GM06990 (cell line): ENCODE data around the gene ENOX1.

Experiments used
- DNase-seq: peaks from one replicate; pipeline ENCODE4 v3.0.0-alpha.2; 2011; ENCODE audit not compliant: insufficient read length; ENCODE audit errors: extremely low read depth
- H3K27me3 ChIP-seq: replicated peaks from 2 replicates; pipeline ENCODE4 v1.6.0; 2011; ENCODE audit warnings: low read length; ENCODE audit not compliant: control insufficient read depth, insufficient read depth
- H3K36me3 ChIP-seq: 2 replicates; pipeline ENCODE4 v1.5.1; 2011; ENCODE audit warnings: low read length; ENCODE audit not compliant: control insufficient read depth, insufficient read depth
- H3K4me3 ChIP-seq: replicated peaks from 2 replicates; pipeline ENCODE4 v1.5.1; 2011; ENCODE audit warnings: low read depth, mild to moderate bottlenecking, control low read depth, low read length
- TF ChIP-seq, protein P1 (sequence below): IDR thresholded peaks from 2 replicates; pipeline ENCODE4 v1.5.1; 2011; ENCODE audit warnings: low read length, control low read depth, mild to moderate bottlenecking, inconsistent platforms; ENCODE audit not compliant: insufficient read depth, poor library complexity, severe bottlenecking

Gene ENOX1

DNA sequence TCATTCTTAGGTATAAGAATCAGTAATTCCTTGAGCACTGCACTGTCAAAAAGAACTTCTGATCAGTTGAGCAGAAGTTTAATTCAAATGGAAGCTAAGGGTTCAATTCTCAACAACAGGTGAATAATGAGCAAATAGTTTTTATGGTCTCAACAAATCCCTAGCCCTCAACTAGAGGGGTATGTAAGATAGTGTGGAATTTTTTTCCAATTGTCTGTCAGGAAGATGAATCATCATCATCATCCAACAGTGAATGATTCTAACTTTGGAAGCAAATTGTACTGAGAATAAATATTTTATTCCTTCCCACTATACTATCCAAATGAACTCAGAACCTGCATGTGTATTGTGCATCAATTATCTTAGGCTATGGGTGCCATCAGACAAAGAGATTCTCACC, 372.7 kb downstream of the ENOX1 start:
- TF ChIP-seq, protein P1, sequence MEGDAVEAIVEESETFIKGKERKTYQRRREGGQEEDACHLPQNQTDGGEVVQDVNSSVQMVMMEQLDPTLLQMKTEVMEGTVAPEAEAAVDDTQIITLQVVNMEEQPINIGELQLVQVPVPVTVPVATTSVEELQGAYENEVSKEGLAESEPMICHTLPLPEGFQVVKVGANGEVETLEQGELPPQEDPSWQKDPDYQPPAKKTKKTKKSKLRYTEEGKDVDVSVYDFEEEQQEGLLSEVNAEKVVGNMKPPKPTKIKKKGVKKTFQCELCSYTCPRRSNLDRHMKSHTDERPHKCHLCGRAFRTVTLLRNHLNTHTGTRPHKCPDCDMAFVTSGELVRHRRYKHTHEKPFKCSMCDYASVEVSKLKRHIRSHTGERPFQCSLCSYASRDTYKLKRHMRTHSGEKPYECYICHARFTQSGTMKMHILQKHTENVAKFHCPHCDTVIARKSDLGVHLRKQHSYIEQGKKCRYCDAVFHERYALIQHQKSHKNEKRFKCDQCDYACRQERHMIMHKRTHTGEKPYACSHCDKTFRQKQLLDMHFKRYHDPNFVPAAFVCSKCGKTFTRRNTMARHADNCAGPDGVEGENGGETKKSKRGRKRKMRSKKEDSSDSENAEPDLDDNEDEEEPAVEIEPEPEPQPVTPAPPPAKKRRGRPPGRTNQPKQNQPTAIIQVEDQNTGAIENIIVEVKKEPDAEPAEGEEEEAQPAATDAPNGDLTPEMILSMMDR = no peak
- Histone ChIP-seq H3K4me3 (no peak overlapping the region), H3K36me3 (no peaks in the 10 kb centered on the region), H3K27me3 (no peaks in the 10 kb centered on the region)
- no peak for DNase-seq

DNA sequence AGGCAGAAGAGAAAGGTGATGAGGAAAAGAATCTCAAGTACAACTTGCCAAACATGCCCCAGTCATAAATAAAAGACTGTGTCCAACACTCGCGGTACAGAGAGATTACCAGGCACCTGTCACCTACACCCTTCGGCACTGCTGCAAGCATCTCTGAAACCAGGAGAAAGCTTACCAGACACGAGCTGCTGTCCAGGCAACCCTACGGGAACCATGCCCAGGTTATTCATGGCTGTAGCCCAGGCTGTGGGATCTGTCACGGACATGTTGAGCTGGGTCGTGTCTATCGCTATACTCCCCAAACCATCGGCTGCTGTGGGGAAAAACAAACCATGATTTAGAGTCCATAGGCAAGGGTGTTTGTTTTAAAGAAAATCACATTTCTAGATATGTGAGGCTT, 375.0 kb downstream of the ENOX1 start:
- DNase-seq = no peak
- Histone ChIP-seq H3K4me3 (no peak overlapping the region), H3K36me3 (no peaks in the 10 kb centered on the region), H3K27me3 (no peaks in the 10 kb centered on the region)
- TF ChIP-seq, protein P1 = no peak

DNA sequence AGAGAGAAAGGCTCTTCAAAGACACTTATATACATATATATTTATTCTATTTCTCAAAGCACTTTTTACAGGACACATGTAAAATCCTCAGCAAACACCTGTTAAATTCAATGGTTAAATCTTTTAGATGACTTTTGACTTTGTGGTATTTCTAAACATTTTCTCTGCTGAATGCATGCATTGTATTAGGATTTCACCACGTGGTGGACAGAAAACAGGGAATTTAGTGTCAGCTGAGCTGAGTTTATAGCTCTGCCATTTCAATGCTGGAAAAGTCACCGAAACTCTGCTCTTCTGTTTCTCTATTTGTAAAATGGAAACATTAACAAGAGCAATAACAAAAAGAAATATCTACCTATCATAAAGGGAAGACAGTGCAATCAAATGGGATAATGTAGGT, 375.6 kb downstream of the ENOX1 start:
- no peak for DNase-seq
- TF ChIP-seq, protein P1 = no peak
- Histone ChIP-seq H3K27me3 (no peaks in the 10 kb centered on the region), H3K4me3 (no peak overlapping the region), H3K36me3 (no peaks in the 10 kb centered on the region)

DNA sequence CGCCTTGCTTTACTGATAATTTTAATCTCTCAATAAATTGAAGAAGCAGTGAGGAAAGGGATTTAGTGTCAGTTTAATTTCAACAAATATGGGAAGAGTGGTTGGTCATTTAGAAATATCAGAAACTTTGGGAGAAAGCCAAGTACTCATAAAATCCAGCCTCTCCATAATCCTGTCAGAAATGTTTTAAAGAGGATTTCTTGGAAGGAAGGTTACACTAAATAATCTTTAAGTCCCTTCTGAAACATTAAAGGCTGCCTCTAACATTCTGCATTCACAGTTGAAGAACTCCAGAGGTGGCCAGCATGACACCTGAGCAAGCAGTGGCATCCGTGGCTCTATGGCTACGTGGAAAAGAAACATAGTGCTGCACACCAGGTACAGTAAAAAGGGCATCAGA, 378.5 kb downstream of the ENOX1 start:
- TF ChIP-seq, protein P1 = no peak
- DNase-seq = no peak

DNA sequence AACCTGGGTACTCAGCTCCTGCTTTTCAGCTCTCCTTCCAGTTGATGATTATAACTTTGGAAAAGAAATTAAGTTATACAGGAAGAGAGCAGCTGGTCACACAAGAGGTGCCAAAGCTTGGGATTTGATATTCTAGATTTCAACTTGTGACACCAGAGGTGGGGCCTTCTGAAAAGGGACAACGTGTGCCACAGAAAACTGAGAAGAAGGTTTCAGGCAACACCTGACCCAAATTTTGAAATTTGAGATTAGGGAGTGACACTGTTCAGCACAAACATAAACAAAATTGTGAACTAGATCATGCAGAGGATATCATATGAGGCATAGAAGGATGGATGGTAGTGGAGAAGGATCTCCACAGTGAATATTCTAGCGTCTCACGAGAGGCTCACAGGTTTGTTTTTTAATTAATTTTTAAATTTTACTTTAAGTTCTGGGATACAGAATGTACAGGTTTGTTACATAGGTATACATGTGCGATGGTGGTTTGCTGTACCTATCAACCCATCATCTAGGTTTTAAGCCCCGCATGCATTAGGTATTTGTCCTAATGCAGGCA, 379.7 kb downstream of the ENOX1 start:
- no peak for DNase-seq
- no peak overlapping the region for H3K4me3 ChIP-seq
- TF ChIP-seq, protein P1 = no peak
- no peaks in the 10 kb centered on the region for H3K36me3 ChIP-seq
- H3K27me3 ChIP-seq = no peaks in the 10 kb centered on the region

More for the DNA sequence above, 378.5 kb downstream of the ENOX1 start:
- Histone ChIP-seq H3K27me3 (no peaks in the 10 kb centered on the region), H3K36me3 (no peaks in the 10 kb centered on the region), H3K4me3 (no peak overlapping the region)

GRCh38 chr13:43405457-43405856, 381.3 kb downstream of the ENOX1 start:
- Histone ChIP-seq H3K27me3 (no peaks in the 10 kb centered on the region), H3K4me3 (no peak overlapping the region), H3K36me3 (no peaks in the 10 kb centered on the region)
- no peak for DNase-seq
- TF ChIP-seq, protein P1 = no peak
